Activated naive CD4-positive, alpha-beta T cell treated with anti-CD3 and anti-CD28 coated beads, Interleukin-2, amount 10 ng/mL, durations not matched to agents 7 days and 5 days (primary cell): ENCODE data around the gene LRRC45.

Experiments
- CTCF ChIA-PET: fragments of 350-600 bp; sonication (Branson Sonifier 250); formaldehyde crosslinking; loops from one replicate; lab custom pipeline; 2021; ENCODE audit warnings: antibody characterized with exemption; lab: Charles Lee
- DNase-seq: peaks from one replicate; pipeline ENCODE4 v3.0.0-alpha.2; 2020
- H3K27ac Mint-ChIP-seq: one replicate; pipeline ENCODE4 v1.8.0; 2021; ENCODE audit warnings: mild to moderate bottlenecking, moderate library complexity, mixed read lengths
- H3K27me3 Mint-ChIP-seq: one replicate; pipeline ENCODE4 v1.8.0; 2021; ENCODE audit warnings: mild to moderate bottlenecking, mixed read lengths
- H3K36me3 Mint-ChIP-seq: one replicate; pipeline ENCODE4 v1.8.0; 2021; ENCODE audit warnings: mixed read lengths
- H3K4me1 Mint-ChIP-seq: one replicate; pipeline ENCODE4 v1.8.0; 2021; ENCODE audit warnings: mixed read lengths
- H3K4me3 Mint-ChIP-seq: one replicate; pipeline ENCODE4 v1.8.0; 2021; ENCODE audit warnings: mild to moderate bottlenecking, moderate library complexity, mixed read lengths
- H3K9me3 Mint-ChIP-seq: one replicate; pipeline ENCODE4 v1.8.0; 2021; ENCODE audit warnings: mixed read lengths

LRRC45 gene

GRCh38 chr17:82065193-82065637, 42.1 kb downstream of the LRRC45 start:
- H3K27me3 Mint-ChIP-seq = peaks cover 3% of the 10 kb centered on the region
- H3K9me3 Mint-ChIP-seq = no peaks in the 10 kb centered on the region
- peak; percentile 55 for DNase-seq
- peak overlapping the region; percentile 68 for H3K27ac Mint-ChIP-seq
- H3K4me3 Mint-ChIP-seq = peak overlapping the region; percentile 66
- CTCF ChIA-PET = no interaction called here
- H3K36me3 Mint-ChIP-seq = peaks cover 6% of the 10 kb centered on the region
- peaks cover 20% of the 10 kb centered on the region for H3K4me1 Mint-ChIP-seq

- DNase-seq = peak; percentile 73
- H3K36me3 Mint-ChIP-seq = peaks cover 2% of the 10 kb centered on the region
- peaks cover 4% of the 10 kb centered on the region for H3K27me3 Mint-ChIP-seq
- peaks cover 20% of the 10 kb centered on the region for H3K4me1 Mint-ChIP-seq
- CTCF ChIA-PET = interaction anchor here (1.7 kb wide), 1 partner anchor 28 kb away, joined by 4 read pairs; the partner anchor contains the start of gene DCXR
- no peaks in the 10 kb centered on the region for H3K9me3 Mint-ChIP-seq
- H3K27ac Mint-ChIP-seq = peak within 1 kb of the TSS; percentile 90
- H3K4me3 Mint-ChIP-seq = peak within 1 kb of the TSS; percentile 84
These were observed 42.7 kb downstream of the LRRC45 start, which contains the start of gene DUS1L for GRCh38 chr17:82065638-82066303. Gene DUS1L, minus strand, starts transcription at chr17:82065804. Its CDS starts 745 bp downstream, at chr17:82065059.

- H3K4me1 Mint-ChIP-seq = peaks cover 11% of the 10 kb centered on the region
- H3K27me3 Mint-ChIP-seq = peaks cover 21% of the 10 kb centered on the region
- H3K27ac Mint-ChIP-seq = peak overlapping the region; percentile 35
- CTCF ChIA-PET = interaction anchor here (0.7 kb wide), 1 partner anchor 103 kb away, joined by 3 read pairs; no protein-coding TSS in a partner anchor
- no peak overlapping the region for H3K4me3 Mint-ChIP-seq
- no peak for DNase-seq
- H3K9me3 Mint-ChIP-seq = no peaks in the 10 kb centered on the region
- H3K36me3 Mint-ChIP-seq = no peaks in the 10 kb centered on the region
These were observed 47.5 kb downstream of the LRRC45 start for GRCh38 chr17:82070611-82071010.

GRCh38 chr17:82072827-82073226, 49.7 kb downstream of the LRRC45 start:
- Mint-ChIP-seq H3K27me3 (peaks cover 21% of the 10 kb centered on the region), H3K9me3 (no peaks in the 10 kb centered on the region), H3K36me3 (no peaks in the 10 kb centered on the region), H3K4me1 (no peaks in the 10 kb centered on the region), H3K4me3 (no peak overlapping the region), H3K27ac (no peak overlapping the region)
- no peak for DNase-seq
- CTCF ChIA-PET = no interaction called here

GRCh38 chr17:82073446-82073845, 50.3 kb downstream of the LRRC45 start:
- CTCF ChIA-PET = no interaction called here
- Mint-ChIP-seq H3K4me3 (no peak overlapping the region), H3K9me3 (no peaks in the 10 kb centered on the region), H3K4me1 (no peaks in the 10 kb centered on the region), H3K36me3 (peaks cover 3% of the 10 kb centered on the region), H3K27me3 (peaks cover 21% of the 10 kb centered on the region), H3K27ac (no peak overlapping the region)
- no peak for DNase-seq

GRCh38 chr17:82076018-82076784, 53.1 kb downstream of the LRRC45 start:
- no peak overlapping the region for H3K4me3 Mint-ChIP-seq

GRCh38 chr17:82076785-82077591, 53.9 kb downstream of the LRRC45 start:
- no peak overlapping the region for H3K27ac Mint-ChIP-seq
- no peaks in the 10 kb centered on the region for H3K9me3 Mint-ChIP-seq
- no peak for DNase-seq
- peaks cover 14% of the 10 kb centered on the region for H3K36me3 Mint-ChIP-seq
- CTCF ChIA-PET = no interaction called here
- H3K4me3 Mint-ChIP-seq = no peak overlapping the region
- peaks cover 16% of the 10 kb centered on the region for H3K27me3 Mint-ChIP-seq
- H3K4me1 Mint-ChIP-seq = no peaks in the 10 kb centered on the region

More at GRCh38 chr17:82076018-82076784, 53.1 kb downstream of the LRRC45 start:
- no peak for DNase-seq
- Mint-ChIP-seq H3K4me1 (no peaks in the 10 kb centered on the region), H3K27ac (no peak overlapping the region), H3K9me3 (no peaks in the 10 kb centered on the region), H3K27me3 (peaks cover 16% of the 10 kb centered on the region), H3K36me3 (peaks cover 14% of the 10 kb centered on the region)
- CTCF ChIA-PET = no interaction called here

- Mint-ChIP-seq H3K4me3 (no peak overlapping the region), H3K27me3 (peaks cover 10% of the 10 kb centered on the region), H3K9me3 (no peaks in the 10 kb centered on the region), H3K36me3 (peaks cover 14% of the 10 kb centered on the region), H3K4me1 (no peaks in the 10 kb centered on the region), H3K27ac (no peak overlapping the region)
- CTCF ChIA-PET = no interaction called here
- DNase-seq = no peak
These were observed 54.7 kb downstream of the LRRC45 start for GRCh38 chr17:82077617-82078358.

- CTCF ChIA-PET = no interaction called here
- H3K4me3 Mint-ChIP-seq = no peak overlapping the region
- H3K27ac Mint-ChIP-seq = no peak overlapping the region
- no peaks in the 10 kb centered on the region for H3K4me1 Mint-ChIP-seq
- no peak for DNase-seq
- H3K36me3 Mint-ChIP-seq = peaks cover 19% of the 10 kb centered on the region
- H3K9me3 Mint-ChIP-seq = no peaks in the 10 kb centered on the region
- H3K27me3 Mint-ChIP-seq = peaks cover 4% of the 10 kb centered on the region
These were observed 55.3 kb downstream of the LRRC45 start for GRCh38 chr17:82078433-82078832.

- H3K4me3 Mint-ChIP-seq = no peak overlapping the region
- H3K27me3 Mint-ChIP-seq = peaks cover 4% of the 10 kb centered on the region
- CTCF ChIA-PET = no interaction called here
These were observed 56.0 kb downstream of the LRRC45 start for GRCh38 chr17:82079001-82079677.

GRCh38 chr17:82080048-82080788, 57.1 kb downstream of the LRRC45 start:
- Mint-ChIP-seq H3K4me1 (no peaks in the 10 kb centered on the region), H3K9me3 (no peaks in the 10 kb centered on the region), H3K4me3 (no peak overlapping the region), H3K27ac (no peak overlapping the region), H3K36me3 (peaks cover 24% of the 10 kb centered on the region), H3K27me3 (no peaks in the 10 kb centered on the region)
- CTCF ChIA-PET = no interaction called here
- no peak for DNase-seq

More at GRCh38 chr17:82079001-82079677, 56.0 kb downstream of the LRRC45 start:
- H3K9me3 Mint-ChIP-seq = no peaks in the 10 kb centered on the region
- no peak overlapping the region for H3K27ac Mint-ChIP-seq
- no peak for DNase-seq
- H3K36me3 Mint-ChIP-seq = peaks cover 20% of the 10 kb centered on the region
- H3K4me1 Mint-ChIP-seq = no peaks in the 10 kb centered on the region
